NCI-H128 (cell line): ENCODE results near the gene RNF141.

ENCODE experiments used
- DNase-seq: peaks from one replicate; lab custom pipeline; 2025; ENCODE audit not compliant: unreplicated experiment; lab: John Stamatoyannopoulos, UW

Gene RNF141

DNA sequence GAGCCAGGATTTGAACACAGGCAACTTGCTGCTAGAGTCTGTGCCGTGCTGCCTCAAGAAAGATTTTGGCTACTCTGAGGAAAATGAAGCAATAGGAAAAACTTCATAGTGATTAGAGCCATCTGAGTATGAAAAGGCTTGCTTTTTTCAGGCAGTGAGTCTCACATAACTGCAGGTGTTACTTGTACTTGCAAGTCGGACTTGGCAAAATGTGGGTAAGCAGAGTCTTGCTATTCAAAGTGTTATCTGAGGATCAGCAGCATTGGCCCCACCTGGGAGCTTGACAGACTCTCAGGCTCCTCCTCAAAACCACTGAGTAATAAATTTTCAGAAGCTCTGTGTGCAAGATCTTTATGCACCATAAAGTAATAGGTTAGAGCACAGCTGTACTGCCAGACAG, 18.1 kb downstream of the RNF141 start:
- DNase-seq = no peak

GRCh38 chr11:10522276-10522675, 18.7 kb downstream of the RNF141 start:
- DNase-seq = no peak

DNA sequence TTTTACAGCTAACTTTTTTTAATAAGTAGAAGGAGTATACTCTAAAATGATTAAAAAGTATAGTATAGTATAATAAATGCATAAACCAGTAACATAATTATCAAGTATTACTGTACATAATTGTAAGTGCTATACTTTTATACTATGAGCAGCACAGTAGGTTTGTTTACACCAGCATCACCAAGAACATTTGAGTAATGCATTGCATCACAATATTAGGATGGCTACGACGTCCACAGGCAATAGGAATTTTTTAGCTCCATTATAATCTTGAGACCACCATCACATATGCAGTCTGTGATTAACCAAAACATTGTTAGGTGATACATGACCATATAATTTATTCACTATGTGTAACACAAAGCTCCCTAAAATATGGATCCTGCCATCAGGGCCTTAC, 20.4 kb downstream of the RNF141 start:
- DNase-seq = no peak

DNA sequence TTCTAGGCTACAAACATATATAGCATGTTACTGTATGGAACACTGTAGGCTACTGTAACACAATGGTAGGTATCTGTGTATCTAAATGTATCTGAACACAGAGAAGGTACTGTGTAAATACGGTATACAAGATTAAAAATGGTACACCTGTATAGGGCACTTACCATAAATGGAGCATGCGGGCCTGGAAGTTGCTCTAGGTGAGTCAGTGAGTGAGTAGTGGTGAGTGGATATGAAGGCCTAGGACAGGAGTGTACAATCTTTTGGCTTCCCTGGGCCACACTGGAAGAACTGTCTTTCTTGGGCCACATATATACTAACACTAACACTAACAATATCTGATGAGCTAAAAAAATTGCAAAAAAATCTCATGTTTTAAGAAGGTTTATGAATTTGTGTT, 21.4 kb downstream of the RNF141 start:
- DNase-seq = no peak

GRCh38 chr11:10518891-10519290, 22.1 kb downstream of the RNF141 start:
- no peak for DNase-seq

- DNase-seq = no peak
These were observed 22.9 kb downstream of the RNF141 start for GRCh38 chr11:10518123-10518522.

DNA sequence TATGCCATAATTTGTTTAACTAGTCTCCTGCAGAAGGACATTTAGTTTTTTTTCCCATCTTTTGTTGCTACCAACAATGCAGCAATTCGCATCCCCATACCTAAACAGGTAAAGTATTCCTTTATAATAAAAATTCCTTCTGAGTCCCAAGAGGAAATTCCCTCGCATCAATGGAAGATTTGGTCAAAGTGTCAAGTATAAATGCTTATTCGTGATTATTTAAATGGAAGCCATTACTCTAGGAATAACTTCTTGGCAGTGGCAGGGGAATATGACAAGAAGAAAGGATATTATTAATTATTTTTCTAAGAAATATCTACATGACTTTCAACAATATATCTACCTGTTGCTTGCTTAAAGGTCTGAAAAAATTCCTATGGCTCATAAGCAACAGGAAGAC, 25.6 kb downstream of the RNF141 start:
- no peak for DNase-seq

DNA sequence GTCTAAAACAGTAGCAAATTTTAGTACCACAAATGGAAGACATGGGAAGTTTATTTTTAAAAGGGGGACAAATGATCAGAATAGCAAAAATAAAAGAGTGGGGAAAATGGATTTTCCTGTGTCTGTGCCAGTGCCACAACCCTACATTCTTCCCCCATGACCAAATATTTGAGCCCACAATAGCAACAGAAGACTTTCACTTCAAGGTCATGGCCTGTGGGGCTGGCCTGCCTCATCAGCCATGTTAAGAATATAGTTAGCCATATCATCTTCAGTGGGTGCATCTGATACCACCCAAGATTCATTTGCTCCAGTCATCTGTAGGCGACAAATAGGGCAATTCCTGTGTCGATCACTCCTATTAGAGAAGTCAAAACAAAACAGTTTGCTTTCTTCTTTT, 26.3 kb downstream of the RNF141 start:
- no peak for DNase-seq

DNA sequence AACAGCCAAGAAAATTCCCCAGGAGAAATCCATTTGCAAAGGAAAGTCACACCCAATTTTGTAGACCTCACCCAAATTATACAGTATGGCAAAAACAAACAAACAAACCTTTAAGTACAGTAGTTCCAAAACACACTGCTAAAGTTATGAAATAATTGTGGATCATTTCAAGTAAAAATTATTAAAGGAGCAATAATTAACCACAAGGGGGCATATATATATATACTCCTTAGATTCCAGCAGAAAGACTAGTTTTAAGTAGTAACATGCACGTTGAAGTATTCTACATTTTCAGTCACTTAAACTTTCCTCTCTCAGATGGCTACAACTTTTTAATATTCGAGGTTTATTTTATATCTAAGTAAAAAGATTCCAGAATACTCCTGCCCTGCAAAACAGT, 26.8 kb downstream of the RNF141 start:
- no peak for DNase-seq

- no peak for DNase-seq
These were observed 29.8 kb downstream of the RNF141 start for GRCh38 chr11:10511181-10511621.

- DNase-seq = no peak
These were observed 35.0 kb downstream of the RNF141 start for GRCh38 chr11:10506008-10506370.

GRCh38 chr11:10505278-10506007, 35.5 kb downstream of the RNF141 start:
- DNase-seq = no peak

DNA sequence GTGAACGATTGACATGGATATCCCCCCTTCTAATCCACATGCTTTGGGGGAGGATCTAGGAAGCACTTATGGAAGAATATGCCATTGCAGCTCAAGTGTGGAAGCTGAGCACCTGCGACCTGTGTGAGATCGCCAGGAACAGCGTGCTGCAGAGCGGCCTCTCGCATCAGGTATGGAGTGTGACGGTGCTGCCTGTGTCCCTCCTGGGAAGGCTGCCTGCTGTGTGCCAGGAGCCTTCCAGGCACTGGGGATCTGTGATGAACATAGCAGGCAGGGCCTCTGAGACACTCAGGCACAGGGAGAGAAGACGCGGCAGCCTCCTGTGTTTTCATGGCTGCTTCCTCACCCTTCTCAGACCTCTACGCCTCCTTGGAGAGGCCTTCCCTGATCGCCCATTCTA, 36.5 kb downstream of the RNF141 start:
- no peak for DNase-seq

- no peak for DNase-seq
These were observed 37.1 kb downstream of the RNF141 start for GRCh38 chr11:10503777-10504480.

- DNase-seq = no peak
These were observed 37.8 kb downstream of the RNF141 start for GRCh38 chr11:10503221-10503620.

GRCh38 chr11:10502770-10503169, 38.2 kb downstream of the RNF141 start:
- no peak for DNase-seq

- DNase-seq = no peak
These were observed 38.8 kb downstream of the RNF141 start for GRCh38 chr11:10502065-10502680.

- no peak for DNase-seq
These were observed 40.0 kb downstream of the RNF141 start for GRCh38 chr11:10500757-10501684.

- DNase-seq = no peak
These were observed 40.9 kb downstream of the RNF141 start for GRCh38 chr11:10499874-10500601.

DNA sequence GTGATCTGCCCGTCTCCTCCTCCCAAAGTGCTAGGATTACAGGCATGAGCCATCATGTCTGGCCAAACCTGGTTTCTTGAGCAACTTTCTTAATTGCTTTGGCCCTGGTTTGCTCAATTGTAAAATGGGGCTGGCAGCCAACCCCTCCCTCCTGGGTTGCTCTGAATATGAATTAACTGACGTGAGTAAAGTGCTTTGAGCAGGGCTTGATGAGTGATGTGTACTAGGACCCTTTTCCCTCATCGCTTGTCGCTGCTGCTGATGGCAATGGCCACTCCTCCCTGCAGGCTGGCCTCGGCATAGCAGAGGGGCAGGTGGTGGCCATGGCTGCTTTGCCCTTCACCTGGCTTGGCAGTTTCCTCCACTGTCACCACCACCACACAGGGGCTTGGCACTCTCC, 41.5 kb downstream of the RNF141 start:
- no peak for DNase-seq
